Right cardiac atrium (tissue), 5 donors: ENCODE measurements around the gene OR52A5. TPM values are rescaled to one million over a fixed set of nuclear protein-coding genes. Genes with fewer than 3 reads are reported as not detected.

Experiments used
- ATAC-seq, 2 donors: fragments of 200-7000 bp; cut with Tn5 transposase; one replicate each; pipeline versions ENCODE4 v1.8.0 to v1.9.1; 2020; ENCODE audit warnings: moderate library complexity in 2 of 2, mild to moderate bottlenecking in 1 of 2
- DNase-seq, 3 donors: peaks; one replicate each; pipeline ENCODE4 v3.0.0-alpha.2; 2020
- H3K27ac ChIP-seq: one replicate; pipeline ENCODE4 v1.5.1; 2013; ENCODE audit warnings: mild to moderate bottlenecking, low read length, control low read depth, moderate library complexity
- H3K27me3 ChIP-seq: one replicate; pipeline ENCODE4 v1.6.1; 2013; ENCODE audit not compliant: control insufficient read depth, insufficient read depth
- H3K4me1 ChIP-seq: one replicate; pipeline ENCODE4 v1.6.1; 2013; ENCODE audit warnings: low read length; ENCODE audit not compliant: control insufficient read depth, insufficient read depth
- H3K4me3 ChIP-seq: one replicate; pipeline ENCODE4 v1.5.1; 2013; ENCODE audit warnings: low read length, control low read depth
- H3K9me3 ChIP-seq: one replicate; pipeline ENCODE4 v1.6.1; 2013; ENCODE audit warnings: low read length; ENCODE audit not compliant: control insufficient read depth
- WGBS: extraction: QIAGEN DNeasy Blood & Tissue Kit; methylation state at CpG from one replicate; pipeline ENCODE4 v1.1.7; 2013; 5-methylcytosine and 5-hydroxymethylcytosine counted together
- intact Hi-C, 4 donors: fragments of 100-400 bp; cut with DNase I; formaldehyde crosslinking; loops; one replicate each; pipeline versions ENCODE4 v1.11.0 to v1.14.0; 2022 to 2023
- polyA plus RNA-seq: library from polyadenylated mRNA; stranded (reverse); fragments of 200-250 nt; gene quantifications from one replicate; pipeline ENCODE4 v1.2.3, GENCODE V29; 2013
- total RNA-seq, 4 donors: library from RNA; stranded (reverse); fragmentation: NEBNext Ultra II Directional; extraction: Animal tissue kit (Norgen Biotek cat#: 25700); gene quantifications; one replicate each; pipeline ENCODE4 v1.2.1, GENCODE V29; 2021
- donor health status: healthy with polysubstance abuse.
- donor health status: DM: no; HTN: yes; CAD: no.
- donor health status: DM: no; HTN: no; CAD: no.
- donor health status: DM: no; HTN: yes; CAD: no; lungs with severe emphysema.
- donor health status: DM: yes; HTN: yes; CAD: no.

OR52A5 gene
- total and polyA plus RNA-seq, 5 donors, result not detected

DNA sequence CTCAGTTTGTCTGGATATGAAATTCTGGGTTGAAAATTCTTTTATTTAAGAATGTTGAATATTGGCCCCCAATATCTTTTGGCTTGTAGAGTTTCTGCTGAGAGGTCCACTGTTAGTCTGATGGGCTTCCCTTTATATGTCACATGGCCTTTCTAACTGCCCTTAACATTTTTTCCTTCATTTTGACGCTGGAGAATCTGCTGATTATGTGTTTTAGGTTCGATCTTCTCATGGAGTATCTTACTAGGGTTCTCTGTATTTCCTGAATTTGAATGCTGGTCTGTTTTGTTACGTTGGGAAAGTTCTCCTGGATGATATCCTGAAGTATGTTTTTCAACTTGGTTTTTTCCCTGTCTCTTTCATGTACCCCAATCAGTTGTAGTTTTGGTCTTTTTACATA, 22.8 kb downstream of the OR52A5 start:
- H3K27me3 ChIP-seq, result no peaks in the 10 kb centered on the region
- no peaks in the 10 kb centered on the region for H3K4me1 ChIP-seq
- 66% methylated on average over 3 of the region's 3 CpGs for WGBS
- intact Hi-C loops, result no loop called here
- H3K27ac ChIP-seq, result no peak overlapping the region
- no peak overlapping the region for H3K4me3 ChIP-seq
- ATAC-seq, result no peak
- DNase-seq, result no peak
- H3K9me3 ChIP-seq, result no peaks in the 10 kb centered on the region

DNA sequence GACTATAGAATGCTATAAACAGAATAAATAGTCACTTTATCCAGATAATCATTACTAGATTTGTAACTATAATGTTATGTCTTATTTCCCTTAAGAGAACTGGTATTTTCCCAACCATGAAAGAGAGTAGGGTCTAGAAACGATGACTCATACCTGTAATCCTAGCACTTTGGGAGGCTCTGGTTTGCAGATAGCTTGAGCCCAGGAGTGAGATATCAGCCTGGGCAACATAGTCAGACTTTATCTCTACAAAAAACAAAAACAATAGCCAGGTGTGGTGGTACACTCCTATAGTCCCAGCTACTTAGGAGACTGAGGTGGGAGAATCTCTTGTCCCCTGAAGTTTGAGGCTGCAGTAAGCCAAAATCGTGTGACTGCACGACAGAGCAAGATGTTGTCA, 30.9 kb downstream of the OR52A5 start:
- H3K27me3 ChIP-seq, result no peaks in the 10 kb centered on the region
- H3K4me1 ChIP-seq, result no peaks in the 10 kb centered on the region
- no peaks in the 10 kb centered on the region for H3K9me3 ChIP-seq
- WGBS, result 62% methylated on average over 3 of the region's 3 CpGs
- intact Hi-C loops, result no loop called here
- no peak for ATAC-seq
- no peak overlapping the region for H3K27ac ChIP-seq
- DNase-seq, result no peak
- H3K4me3 ChIP-seq, result no peak overlapping the region

- Histone ChIP-seq H3K4me1 (no peaks in the 10 kb centered on the region), H3K27me3 (no peaks in the 10 kb centered on the region), H3K27ac (no peak overlapping the region), H3K4me3 (no peak overlapping the region), H3K9me3 (no peaks in the 10 kb centered on the region)
- ATAC-seq (no peak), DNase-seq (no peak)
- intact Hi-C loops, result no loop called here
Observed at GRCh38 chr11:5103066-5103465, 35.1 kb downstream of the OR52A5 start.

DNA sequence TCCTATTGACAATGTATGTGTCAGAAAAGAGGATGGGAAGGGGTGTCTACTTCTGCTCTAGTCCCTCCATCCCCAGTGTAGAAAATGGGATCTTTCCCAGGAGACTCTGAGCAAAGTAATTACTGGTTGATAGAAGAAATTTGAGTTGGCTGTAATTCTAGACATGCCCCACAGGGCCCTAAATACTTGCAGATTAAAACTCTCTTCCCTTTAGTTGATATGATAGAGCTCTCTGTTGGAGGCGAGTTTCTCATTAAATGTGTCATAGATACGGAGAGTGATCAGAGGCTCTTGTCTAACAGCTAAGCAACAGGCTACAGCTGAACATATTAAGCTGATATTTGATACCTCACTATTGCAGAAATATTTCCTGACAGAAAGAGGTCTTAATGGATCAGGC, 35.9 kb downstream of the OR52A5 start:
- H3K4me3 ChIP-seq, result no peak overlapping the region
- H3K27ac ChIP-seq, result no peak overlapping the region
- ATAC-seq, result no peak
- no peaks in the 10 kb centered on the region for H3K9me3 ChIP-seq
- intact Hi-C loops, result no loop called here
- no peaks in the 10 kb centered on the region for H3K27me3 ChIP-seq
- 43% methylated on average over 2 of the region's 2 CpGs for WGBS
- H3K4me1 ChIP-seq, result no peaks in the 10 kb centered on the region
- DNase-seq, result no peak

DNA sequence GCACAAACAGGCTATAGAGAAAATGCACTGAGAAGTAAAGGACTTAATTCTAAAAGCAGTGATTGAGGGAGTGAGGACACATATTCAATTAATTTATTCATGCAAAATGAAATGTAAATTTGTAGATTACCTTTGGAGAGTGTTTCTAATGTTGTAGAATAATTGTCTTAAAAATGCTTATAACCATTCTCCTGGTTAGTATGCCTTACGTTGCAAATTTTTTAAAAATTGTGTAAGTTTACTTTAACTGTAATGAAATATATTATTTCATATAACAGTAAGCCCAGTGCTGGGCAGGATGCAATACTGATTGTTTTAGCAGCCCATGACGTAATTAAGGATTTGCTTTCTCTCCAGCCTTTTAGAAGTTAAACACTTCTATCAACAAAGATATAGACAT, 42.1 kb downstream of the OR52A5 start:
- Histone ChIP-seq H3K27ac (no peak overlapping the region), H3K9me3 (no peaks in the 10 kb centered on the region), H3K4me3 (no peak overlapping the region), H3K4me1 (no peaks in the 10 kb centered on the region), H3K27me3 (no peaks in the 10 kb centered on the region)
- ATAC-seq, result no peak
- intact Hi-C loops, result no loop called here
- no peak for DNase-seq
- WGBS, result 75% methylated on average over 2 of the region's 2 CpGs

DNA sequence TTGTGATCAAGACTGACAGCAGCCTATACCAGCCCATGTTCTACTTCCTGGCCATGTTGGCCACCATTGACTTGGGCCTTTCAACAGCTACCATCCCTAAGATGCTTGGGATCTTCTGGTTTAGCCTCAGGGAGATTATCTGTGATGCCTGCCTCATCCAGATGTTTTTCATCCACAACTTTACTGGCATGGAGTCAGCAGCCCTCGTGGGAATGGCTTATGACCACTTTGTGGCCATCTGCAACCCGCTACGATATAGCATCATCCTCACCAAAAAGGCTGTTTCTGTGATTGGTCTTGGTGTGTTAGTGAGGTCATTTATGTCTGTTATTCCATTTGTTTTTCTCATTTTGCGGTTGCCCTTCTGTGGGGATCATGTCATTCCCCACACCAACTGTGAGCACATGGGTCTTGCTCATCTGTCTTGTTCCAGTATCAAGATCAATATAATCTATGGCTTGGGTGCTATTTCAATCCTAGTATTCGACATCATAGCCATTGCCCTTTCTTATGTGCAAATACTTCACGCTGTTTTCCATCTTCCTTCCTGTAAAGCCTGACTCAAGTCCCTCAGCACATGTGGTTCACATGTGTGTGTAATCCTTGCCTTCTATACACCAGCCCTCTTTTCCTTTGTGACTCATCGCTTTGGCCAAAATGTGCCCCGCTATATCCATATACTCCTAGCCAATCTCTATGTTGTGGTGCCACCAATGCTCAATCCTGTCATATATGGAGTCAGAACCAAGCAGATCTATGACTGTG, 45.2 kb downstream of the OR52A5 start:
- H3K4me1 ChIP-seq, result no peaks in the 10 kb centered on the region
- ATAC-seq (no peak), DNase-seq (no peak)
- 82% methylated on average over 8 of the region's 8 CpGs for WGBS
- H3K9me3 ChIP-seq, result no peaks in the 10 kb centered on the region
- H3K27me3 ChIP-seq, result no peaks in the 10 kb centered on the region
- intact Hi-C loops, result no loop called here
- no peak overlapping the region for H3K27ac ChIP-seq
- H3K4me3 ChIP-seq, result no peak overlapping the region

DNA sequence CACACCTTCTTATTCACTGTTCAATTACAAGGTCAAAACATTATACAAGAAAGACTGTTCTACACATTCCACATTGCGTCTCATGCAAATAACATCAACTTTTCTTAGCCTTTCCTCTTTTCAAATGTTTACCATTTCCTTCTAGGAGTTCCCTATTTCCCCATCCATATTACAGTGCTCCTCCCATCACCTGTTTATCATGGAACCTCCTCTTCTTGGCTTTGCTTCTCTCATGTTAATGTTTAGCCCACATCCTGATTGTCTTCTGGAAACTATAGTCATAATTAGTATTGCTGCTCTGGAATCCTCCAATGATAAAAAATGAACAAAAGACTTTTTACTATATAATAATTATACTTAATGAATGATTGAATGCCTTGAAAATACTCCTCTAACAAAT, 47.5 kb downstream of the OR52A5 start:
- no peak for DNase-seq
- Histone ChIP-seq H3K9me3 (no peaks in the 10 kb centered on the region), H3K4me3 (no peak overlapping the region), H3K27me3 (no peaks in the 10 kb centered on the region), H3K27ac (no peak overlapping the region), H3K4me1 (no peaks in the 10 kb centered on the region)
- WGBS, result 88% methylated on average over 1 of the region's 1 CpG
- no peak for ATAC-seq
- intact Hi-C loops, result no loop called here

DNA sequence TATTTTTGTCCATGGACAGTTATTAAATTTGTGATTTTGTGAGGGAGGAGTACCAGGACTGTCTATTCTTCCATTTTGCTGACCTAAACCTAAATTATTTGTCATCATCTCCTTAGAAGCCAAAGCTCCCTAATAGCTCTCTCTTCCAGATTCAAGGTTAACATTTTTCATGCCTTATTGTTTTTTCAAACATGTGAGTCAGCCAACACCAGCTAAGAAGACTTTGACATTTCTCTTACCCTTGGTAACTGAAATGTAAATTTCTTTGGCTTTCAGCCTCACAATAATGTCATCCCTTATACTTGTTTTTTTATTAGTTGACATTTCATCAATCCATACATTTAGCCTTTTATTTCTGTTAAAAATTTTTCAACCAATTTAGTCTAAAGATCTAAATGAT, 49.6 kb downstream of the OR52A5 start:
- Histone ChIP-seq H3K4me1 (no peaks in the 10 kb centered on the region), H3K27me3 (no peaks in the 10 kb centered on the region), H3K27ac (no peak overlapping the region), H3K4me3 (no peak overlapping the region), H3K9me3 (no peaks in the 10 kb centered on the region)
- DNase-seq (no peak), ATAC-seq (no peak)
- intact Hi-C loops, result no loop called here

DNA sequence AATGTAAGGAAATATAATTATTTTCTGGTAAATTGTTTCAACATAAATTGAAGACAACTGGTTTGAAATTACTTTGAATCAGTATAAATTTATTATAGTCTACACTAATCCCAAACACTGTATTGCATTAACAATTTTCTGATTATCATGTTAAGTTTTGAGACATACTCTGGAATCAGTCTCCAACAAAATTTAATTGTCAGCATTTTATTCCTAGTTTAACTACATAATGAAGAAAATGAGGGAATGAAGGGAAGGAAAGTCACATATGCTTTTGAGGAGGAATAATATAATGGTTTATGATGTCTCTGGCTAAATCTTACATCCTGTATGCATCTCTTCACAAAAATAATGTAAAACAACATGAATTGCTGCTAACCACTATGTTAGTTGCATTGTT, 54.6 kb downstream of the OR52A5 start:
- H3K9me3 ChIP-seq, result no peaks in the 10 kb centered on the region
- no peak for DNase-seq
- H3K27me3 ChIP-seq, result no peaks in the 10 kb centered on the region
- H3K4me3 ChIP-seq, result no peak overlapping the region
- no peak for ATAC-seq
- H3K4me1 ChIP-seq, result no peaks in the 10 kb centered on the region
- intact Hi-C loops, result no loop called here
- no peak overlapping the region for H3K27ac ChIP-seq

DNA sequence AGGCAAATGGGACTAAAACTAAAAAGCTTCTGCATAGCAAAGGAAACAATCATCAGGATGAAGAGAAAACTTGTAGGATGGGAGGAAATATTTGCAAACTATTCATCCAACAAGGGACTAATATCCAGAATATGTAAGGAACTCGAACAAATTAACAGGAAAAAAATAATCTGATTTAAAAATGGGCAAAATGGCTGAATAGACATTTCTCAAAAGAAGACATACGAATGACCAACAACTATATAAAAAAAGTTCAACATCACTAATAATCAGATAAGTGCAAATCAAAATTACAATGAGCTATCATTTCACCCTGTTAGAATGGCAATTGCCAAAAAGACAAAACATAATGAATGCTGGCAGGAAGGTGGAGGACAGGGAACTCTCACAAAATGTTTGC, 56.8 kb downstream of the OR52A5 start:
- no peak for DNase-seq
- 62% methylated on average over 2 of the region's 2 CpGs for WGBS

More for the DNA sequence above, 56.8 kb downstream of the OR52A5 start:
- Histone ChIP-seq H3K27ac (no peak overlapping the region), H3K4me1 (no peaks in the 10 kb centered on the region), H3K4me3 (no peak overlapping the region), H3K27me3 (no peaks in the 10 kb centered on the region), H3K9me3 (no peaks in the 10 kb centered on the region)
- intact Hi-C loops, result no loop called here
- no peak for ATAC-seq
